DMS153 treated with DMSO at 0.1 percent for 48 hours (cell line): ENCODE results near the gene PLEKHG4B.

Experiments used
- DNase-seq: peaks from one replicate; lab custom pipeline; 2025; ENCODE audit not compliant: unreplicated experiment; lab: John Stamatoyannopoulos, UW

Gene PLEKHG4B

GRCh38 chr5:186091-187041 is 94.4 kb downstream of the PLEKHG4B start:
- no peak for DNase-seq

GRCh38 chr5:187042-187431 is 95.1 kb downstream of the PLEKHG4B start:
- DNase-seq: no peak

GRCh38 chr5:187617-188451 is 95.9 kb downstream of the PLEKHG4B start:
- DNase-seq: no peak

- DNase-seq: peak; percentile 94
These were observed 96.8 kb downstream of the PLEKHG4B start for GRCh38 chr5:188488-189481.

GRCh38 chr5:189486-189885 is 97.5 kb downstream of the PLEKHG4B start:
- no peak for DNase-seq

GRCh38 chr5:189976-190365 is 98.0 kb downstream of the PLEKHG4B start:
- DNase-seq: no peak

GRCh38 chr5:190366-191035 is 98.5 kb downstream of the PLEKHG4B start:
- no peak for DNase-seq

GRCh38 chr5:191036-191948 is 99.3 kb downstream of the PLEKHG4B start, which contains the start of gene LRRC14B:
TSS of gene LRRC14B (plus strand) at chr5:191495. CDS start at chr5:191539, 44 bp downstream.
- DNase-seq: peak; percentile 16

- DNase-seq: no peak
These were observed 100.2 kb downstream of the PLEKHG4B start for GRCh38 chr5:191949-192690.

GRCh38 chr5:192691-192969 is 100.7 kb downstream of the PLEKHG4B start:
- no peak for DNase-seq

GRCh38 chr5:192970-193831 is 101.2 kb downstream of the PLEKHG4B start:
- DNase-seq: no peak

- no peak for DNase-seq
These were observed 102.1 kb downstream of the PLEKHG4B start for GRCh38 chr5:194102-194501.

GRCh38 chr5:194603-195209 is 102.7 kb downstream of the PLEKHG4B start:
- DNase-seq: no peak

GRCh38 chr5:195401-196160 is 103.6 kb downstream of the PLEKHG4B start:
- no peak for DNase-seq

- no peak for DNase-seq
These were observed 104.4 kb downstream of the PLEKHG4B start for GRCh38 chr5:196350-196749.

- peak; percentile 18 for DNase-seq
These were observed 105.1 kb downstream of the PLEKHG4B start for GRCh38 chr5:197031-197430.
